ENCODE results near the gene PTPRT.

Gene PTPRT

DNA sequence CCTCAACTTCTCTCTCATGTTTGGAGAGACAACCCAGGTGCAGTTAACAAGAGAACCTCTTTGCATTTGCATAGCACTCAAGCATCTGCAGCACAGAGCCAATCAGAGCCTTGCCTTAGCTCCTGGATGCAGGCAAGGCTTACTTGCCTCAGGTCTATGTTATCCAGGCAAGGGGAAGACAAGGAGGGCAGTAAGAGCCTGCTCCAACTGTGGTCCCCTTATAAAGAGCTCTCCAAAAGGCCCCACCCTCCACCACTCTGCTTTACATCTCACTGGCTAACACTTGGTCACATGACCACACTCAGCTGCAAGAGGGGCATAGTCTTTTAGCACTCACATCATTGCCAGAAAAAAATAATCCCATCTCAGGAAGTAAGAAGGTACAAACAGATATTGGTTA is 540.0 kb downstream of the PTPRT start:
- Histone ChIP-seq H3K27ac (ENCODE audit: low read depth, low read length, severe bottlenecking) (no peak overlapping the region), H3K9me3 (ENCODE audit: control insufficient read depth, low read length) (no peaks in the 10 kb centered on the region), H3K36me3 (ENCODE audit: control insufficient read depth, insufficient read depth, low read length) (no peaks in the 10 kb centered on the region), H3K4me1 (ENCODE audit: control insufficient read depth, insufficient read depth, low read length, poor library complexity, severe bottlenecking) (no peaks in the 10 kb centered on the region), H3K4me3 (ENCODE audit: extremely low read depth, insufficient read depth, low read length, poor library complexity, severe bottlenecking) (no peak overlapping the region)

- Histone ChIP-seq H3K27ac (ENCODE audit: low read depth, low read length, severe bottlenecking) (no peak overlapping the region), H3K9me3 (ENCODE audit: control insufficient read depth, low read length) (no peaks in the 10 kb centered on the region), H3K4me1 (ENCODE audit: control insufficient read depth, insufficient read depth, low read length, poor library complexity, severe bottlenecking) (no peaks in the 10 kb centered on the region), H3K36me3 (ENCODE audit: control insufficient read depth, insufficient read depth, low read length) (no peaks in the 10 kb centered on the region), H3K4me3 (ENCODE audit: extremely low read depth, insufficient read depth, low read length, poor library complexity, severe bottlenecking) (no peak overlapping the region)
- WGBS, 2 experiments (ENCODE audit: insufficient coverage in 2 of 2), result 58 to 77% methylated on average over 1 to 2 of the region's 3 CpGs
Observed at GRCh38 chr20:42646250-42646649, 543.5 kb downstream of the PTPRT start.

DNA sequence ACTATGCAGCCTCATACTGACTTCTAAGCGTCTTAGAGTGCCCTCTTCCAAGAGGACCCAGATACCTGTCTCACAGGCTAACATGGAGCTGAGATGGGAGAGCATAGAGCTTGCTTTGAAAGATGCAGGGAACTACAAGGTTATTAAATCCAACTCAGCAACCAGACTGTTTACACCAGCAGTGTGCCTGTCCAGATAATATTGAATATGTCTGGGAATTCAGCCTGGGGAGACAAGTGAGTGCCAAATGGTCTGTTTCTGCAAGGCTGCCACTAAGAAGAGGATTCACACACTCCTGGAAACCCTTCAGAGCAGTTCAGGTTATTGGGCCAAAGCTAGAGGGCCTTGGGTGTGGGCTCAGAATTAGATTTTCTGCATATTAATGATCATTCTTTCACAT is 547.8 kb downstream of the PTPRT start:
- no peaks in the 10 kb centered on the region for H3K36me3 ChIP-seq (ENCODE audit: control insufficient read depth, insufficient read depth, low read length)
- no peaks in the 10 kb centered on the region for H3K4me1 ChIP-seq (ENCODE audit: control insufficient read depth, insufficient read depth, low read length, poor library complexity, severe bottlenecking)
- no peak overlapping the region for H3K27ac ChIP-seq (ENCODE audit: low read depth, low read length, severe bottlenecking)
- no CpG with 5 or more reads among the region's 1 CpG for WGBS, 2 experiments (ENCODE audit: insufficient coverage in 2 of 2)
- H3K4me3 ChIP-seq (ENCODE audit: extremely low read depth, insufficient read depth, low read length, poor library complexity, severe bottlenecking), result no peak overlapping the region
- no peaks in the 10 kb centered on the region for H3K9me3 ChIP-seq (ENCODE audit: control insufficient read depth, low read length)

GRCh38 chr20:42639140-42639539 is 550.6 kb downstream of the PTPRT start:
- WGBS, 2 experiments (ENCODE audit: insufficient coverage in 2 of 2), result 59 to 65% methylated on average over 2 to 5 of the region's 5 CpGs
- Histone ChIP-seq H3K9me3 (ENCODE audit: control insufficient read depth, low read length) (no peaks in the 10 kb centered on the region), H3K27ac (ENCODE audit: low read depth, low read length, severe bottlenecking) (no peak overlapping the region), H3K4me1 (ENCODE audit: control insufficient read depth, insufficient read depth, low read length, poor library complexity, severe bottlenecking) (no peaks in the 10 kb centered on the region), H3K4me3 (ENCODE audit: extremely low read depth, insufficient read depth, low read length, poor library complexity, severe bottlenecking) (no peak overlapping the region), H3K36me3 (ENCODE audit: control insufficient read depth, insufficient read depth, low read length) (no peaks in the 10 kb centered on the region)

DNA sequence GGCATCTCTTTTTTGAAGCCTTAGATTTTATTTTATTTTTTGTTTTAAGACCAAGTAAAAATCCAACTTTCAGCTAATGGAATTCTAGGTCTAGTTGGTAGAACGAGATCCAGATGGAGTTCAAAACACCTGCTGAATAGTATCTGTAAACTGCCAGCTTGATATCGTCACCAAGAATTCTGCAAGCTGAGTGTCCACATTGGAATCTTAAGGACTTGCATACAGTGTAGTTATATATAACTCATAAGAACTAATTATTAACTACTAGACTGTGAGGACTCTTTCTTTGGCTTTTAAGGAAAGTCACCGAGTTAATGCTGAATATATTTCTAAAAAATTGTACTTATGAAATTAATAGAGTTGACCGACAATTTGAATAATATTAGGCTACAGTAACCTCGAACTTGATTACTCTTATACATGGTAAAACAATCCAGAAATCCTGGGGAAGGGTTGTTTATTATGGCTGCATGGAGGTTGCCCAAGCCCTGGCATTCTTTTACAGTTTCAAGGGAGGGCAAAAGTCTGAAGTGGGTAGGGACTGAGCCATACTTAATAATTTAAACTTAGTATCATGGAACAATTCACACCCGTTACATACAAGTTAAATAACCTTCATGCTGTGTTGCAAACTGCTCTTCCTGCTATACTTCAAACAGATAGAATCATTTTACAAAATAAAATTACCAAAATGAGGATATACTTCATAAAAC is 553.9 kb downstream of the PTPRT start:
- Histone ChIP-seq H3K4me3 (ENCODE audit: extremely low read depth, insufficient read depth, low read length, poor library complexity, severe bottlenecking) (no peak overlapping the region), H3K9me3 (ENCODE audit: control insufficient read depth, low read length) (no peaks in the 10 kb centered on the region), H3K36me3 (ENCODE audit: control insufficient read depth, insufficient read depth, low read length) (no peaks in the 10 kb centered on the region), H3K4me1 (ENCODE audit: control insufficient read depth, insufficient read depth, low read length, poor library complexity, severe bottlenecking) (no peaks in the 10 kb centered on the region), H3K27ac (ENCODE audit: low read depth, low read length, severe bottlenecking) (no peak overlapping the region)
- 75 to 85% methylated on average over 1 to 2 of the region's 6 CpGs for WGBS, 2 experiments (ENCODE audit: insufficient coverage in 2 of 2)

GRCh38 chr20:42634156-42634555 is 555.5 kb downstream of the PTPRT start:
- 100% methylated on average over 1 of the region's 2 CpGs; no CpG with 5 or more reads in 1 of the 2 experiments for WGBS, 2 experiments (ENCODE audit: insufficient coverage in 2 of 2)
- no peak overlapping the region for H3K4me3 ChIP-seq (ENCODE audit: extremely low read depth, insufficient read depth, low read length, poor library complexity, severe bottlenecking)

DNA sequence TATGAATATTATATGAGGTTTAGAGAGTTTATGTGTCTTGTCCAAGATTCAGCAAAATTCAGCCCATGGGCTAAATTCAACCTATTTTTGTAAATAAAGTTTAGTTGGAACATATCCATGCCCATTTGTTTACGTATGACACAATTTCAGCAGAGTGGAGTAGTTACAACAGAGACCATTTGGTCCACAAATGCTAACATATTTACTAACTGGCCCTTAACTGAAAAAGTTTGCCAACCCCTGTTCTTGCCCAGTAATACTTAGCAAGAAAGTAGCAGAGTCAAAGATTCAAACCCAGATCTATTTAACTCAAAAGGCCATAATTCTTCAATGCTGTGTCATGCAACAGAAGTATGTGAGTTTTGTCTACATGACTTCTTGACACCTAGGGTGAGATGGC is 561.0 kb downstream of the PTPRT start:
- H3K9me3 ChIP-seq (ENCODE audit: control insufficient read depth, low read length), result no peaks in the 10 kb centered on the region
- no peaks in the 10 kb centered on the region for H3K4me1 ChIP-seq (ENCODE audit: control insufficient read depth, insufficient read depth, low read length, poor library complexity, severe bottlenecking)
- H3K4me3 ChIP-seq (ENCODE audit: extremely low read depth, insufficient read depth, low read length, poor library complexity, severe bottlenecking), result no peak overlapping the region
- H3K27ac ChIP-seq (ENCODE audit: low read depth, low read length, severe bottlenecking), result no peak overlapping the region
- H3K36me3 ChIP-seq (ENCODE audit: control insufficient read depth, insufficient read depth, low read length), result no peaks in the 10 kb centered on the region
- WGBS, 2 experiments (ENCODE audit: insufficient coverage in 2 of 2), result 100% methylated on average over 1 of the region's 1 CpG; no CpG with 5 or more reads in 1 of the 2 experiments

More at GRCh38 chr20:42634156-42634555, 555.5 kb downstream of the PTPRT start:
- Histone ChIP-seq H3K4me1 (ENCODE audit: control insufficient read depth, insufficient read depth, low read length, poor library complexity, severe bottlenecking) (no peaks in the 10 kb centered on the region), H3K36me3 (ENCODE audit: control insufficient read depth, insufficient read depth, low read length) (no peaks in the 10 kb centered on the region), H3K9me3 (ENCODE audit: control insufficient read depth, low read length) (no peaks in the 10 kb centered on the region), H3K27ac (ENCODE audit: low read depth, low read length, severe bottlenecking) (no peak overlapping the region)

GRCh38 chr20:42613076-42613475 is 576.6 kb downstream of the PTPRT start:
- Histone ChIP-seq H3K4me1 (ENCODE audit: control insufficient read depth, insufficient read depth, low read length, poor library complexity, severe bottlenecking) (no peaks in the 10 kb centered on the region), H3K9me3 (ENCODE audit: control insufficient read depth, low read length) (no peaks in the 10 kb centered on the region), H3K27ac (ENCODE audit: low read depth, low read length, severe bottlenecking) (no peak overlapping the region), H3K36me3 (ENCODE audit: control insufficient read depth, insufficient read depth, low read length) (no peaks in the 10 kb centered on the region), H3K4me3 (ENCODE audit: extremely low read depth, insufficient read depth, low read length, poor library complexity, severe bottlenecking) (no peak overlapping the region)
- WGBS, 2 experiments (ENCODE audit: insufficient coverage in 2 of 2), result 79 to 90% methylated on average over 3 of the region's 3 CpGs

DNA sequence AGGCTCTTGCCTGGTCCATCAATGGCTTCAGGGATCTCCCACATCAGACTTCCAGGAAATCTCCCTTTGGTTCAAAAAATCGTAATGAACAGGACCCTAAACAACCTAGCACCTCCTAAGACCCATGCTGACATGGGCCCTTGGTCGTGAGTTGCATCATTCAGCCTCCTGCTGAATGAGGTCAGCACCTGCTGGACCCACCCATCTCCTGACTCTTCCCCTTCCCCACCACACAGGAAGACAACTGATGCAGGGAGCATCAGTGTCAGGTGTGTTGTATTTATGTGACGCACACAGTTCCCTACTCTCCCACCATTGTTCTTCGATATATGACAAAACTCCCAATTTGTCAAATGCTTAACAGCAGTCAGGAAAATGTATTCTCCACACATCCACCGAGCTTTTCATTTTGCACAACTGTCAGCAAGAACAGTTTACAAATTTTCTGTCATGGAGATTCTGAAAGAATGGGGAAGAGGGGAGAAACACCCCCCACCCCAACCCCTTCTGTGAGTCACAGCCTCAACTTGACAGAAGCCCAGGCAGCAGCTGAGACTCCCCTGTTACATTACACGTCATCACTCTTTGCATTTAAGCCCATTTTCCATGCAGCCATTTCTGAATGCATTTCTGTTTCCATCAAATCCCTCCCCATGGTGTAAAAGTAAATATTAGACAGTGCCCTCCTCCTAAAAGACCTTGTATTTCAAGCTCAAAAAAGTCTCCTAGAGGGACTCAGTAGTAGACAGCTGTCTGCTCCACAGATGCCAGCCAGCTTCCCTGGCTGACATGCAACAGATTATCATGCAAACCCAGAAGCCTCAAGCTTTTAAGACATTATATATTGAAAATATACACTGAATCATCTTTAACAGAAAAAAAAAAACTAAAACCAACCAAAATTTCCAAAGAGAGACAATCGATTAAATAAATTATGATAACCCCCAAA is 577.5 kb downstream of the PTPRT start:
- H3K9me3 ChIP-seq (ENCODE audit: control insufficient read depth, low read length), result no peaks in the 10 kb centered on the region
- no peaks in the 10 kb centered on the region for H3K4me1 ChIP-seq (ENCODE audit: control insufficient read depth, insufficient read depth, low read length, poor library complexity, severe bottlenecking)
- H3K36me3 ChIP-seq (ENCODE audit: control insufficient read depth, insufficient read depth, low read length), result no peaks in the 10 kb centered on the region
- WGBS, 2 experiments (ENCODE audit: insufficient coverage in 2 of 2), result 83% methylated on average over 1 to 2 of the region's 7 CpGs
- H3K4me3 ChIP-seq (ENCODE audit: extremely low read depth, insufficient read depth, low read length, poor library complexity, severe bottlenecking), result no peak overlapping the region
- no peak overlapping the region for H3K27ac ChIP-seq (ENCODE audit: low read depth, low read length, severe bottlenecking)

- Histone ChIP-seq H3K9me3 (ENCODE audit: control insufficient read depth, low read length) (no peaks in the 10 kb centered on the region), H3K4me1 (ENCODE audit: control insufficient read depth, insufficient read depth, low read length, poor library complexity, severe bottlenecking) (no peaks in the 10 kb centered on the region), H3K36me3 (ENCODE audit: control insufficient read depth, insufficient read depth, low read length) (no peaks in the 10 kb centered on the region), H3K27ac (ENCODE audit: low read depth, low read length, severe bottlenecking) (no peak overlapping the region), H3K4me3 (ENCODE audit: extremely low read depth, insufficient read depth, low read length, poor library complexity, severe bottlenecking) (no peak overlapping the region)
- 78 to 96% methylated on average over 3 to 4 of the region's 4 CpGs for WGBS, 2 experiments (ENCODE audit: insufficient coverage in 2 of 2)
Observed at GRCh38 chr20:42611423-42611822, 578.3 kb downstream of the PTPRT start.

- no peaks in the 10 kb centered on the region for H3K4me1 ChIP-seq (ENCODE audit: control insufficient read depth, insufficient read depth, low read length, poor library complexity, severe bottlenecking)
- H3K36me3 ChIP-seq (ENCODE audit: control insufficient read depth, insufficient read depth, low read length), result no peaks in the 10 kb centered on the region
- 92 to 100% methylated on average over 2 of the region's 4 CpGs for WGBS, 2 experiments (ENCODE audit: insufficient coverage in 2 of 2)
- no peak overlapping the region for H3K27ac ChIP-seq (ENCODE audit: low read depth, low read length, severe bottlenecking)
- H3K9me3 ChIP-seq (ENCODE audit: control insufficient read depth, low read length), result no peaks in the 10 kb centered on the region
- H3K4me3 ChIP-seq (ENCODE audit: extremely low read depth, insufficient read depth, low read length, poor library complexity, severe bottlenecking), result no peak overlapping the region
Observed at GRCh38 chr20:42610070-42610469, 579.6 kb downstream of the PTPRT start.
